Measurements from ENCODE around the gene SLC5A12.

GRCh38 chr11:26741036-26741435 lies 19.2 kb upstream of the SLC5A12 start:
- TF ChIP-seq CTCF (IDR thresholded peaks at IDR 0.05) = no peak
- no peak for TF ChIP-seq POLR2A (IDR thresholded peaks at IDR 0.05)
